SK-N-SH (cell line): ENCODE results near the gene EIPR1. TPM values are rescaled to one million over a fixed set of nuclear protein-coding genes. Genes with fewer than 3 reads are reported as not detected.
A peak's percentile ranks its signal among the peaks of the same experiment; 100 is the strongest.

Source experiments
- CTCF ChIA-PET: fragments of 300-600, 350-600 bp; formaldehyde crosslinking; extraction: SDS; loops from one replicate; lab custom pipeline; 2021; lab: Yijun Ruan, JAX
- POLR2A ChIA-PET: fragments of 350-600 bp; sonication (Branson Sonifier 250); formaldehyde crosslinking; extraction: SDS; loops from one replicate; lab custom pipeline; 2020; ENCODE audit warnings: antibody characterized with exemption, inconsistent platforms; lab: Yijun Ruan, JAX
- DNase-seq: peaks from one replicate; pipeline ENCODE4 v3.0.0; 2012
- H2AFZ ChIP-seq: fragments of 200-600 bp; sonication (generic); 2 replicates; pipeline ENCODE4 v1.8.1; 2016; ENCODE audit warnings: antibody characterized with exemption, mild to moderate bottlenecking, low read depth
- H3F3A ChIP-seq: fragments of 200-600 bp; sonication (generic); replicated peaks from 2 replicates; pipeline ENCODE3; 2016; ENCODE audit warnings: antibody characterized with exemption, mild to moderate bottlenecking; ENCODE audit not compliant: insufficient read depth
- H3K27ac ChIP-seq, 2 experiments: fragments of 200-500 bp in 1 of 2; fragments of 200-600 bp in 1 of 2; sonication (Bioruptor generic) in 1 of 2; sonication (generic), shearing (Covaris generic) in 1 of 2; 2 replicates each; pipeline versions ENCODE4 v1.5.1 to v1.6.1; 2014 to 2016; ENCODE audit warnings: low read depth in 2 of 2, inconsistent platforms in 1 of 2, low read length in 1 of 2, mild to moderate bottlenecking in 1 of 2, mixed read lengths in 1 of 2
- H3K27me3 ChIP-seq: fragments of 200-600 bp; sonication (generic), shearing (Covaris generic); 2 replicates; pipeline ENCODE4 v1.6.1; 2016; ENCODE audit warnings: mixed run types; ENCODE audit not compliant: insufficient read depth
- H3K36me3 ChIP-seq, 2 experiments: fragments of 200-500 bp in 1 of 2; fragments of 200-600 bp in 1 of 2; sonication (Bioruptor generic) in 1 of 2; sonication (generic) in 1 of 2; replicated peaks in 1 of 2; 2 replicates each; pipeline versions ENCODE3 to v1.5.1; 2014 to 2016; ENCODE audit warnings: low read length in 1 of 2, mild to moderate bottlenecking in 1 of 2; ENCODE audit not compliant: insufficient read depth in 2 of 2, control insufficient read depth in 1 of 2
- H3K4me1 ChIP-seq, 2 experiments: fragments of 200-500 bp in 1 of 2; fragments of 200-600 bp in 1 of 2; sonication (Bioruptor generic) in 1 of 2; sonication (generic), shearing (Covaris generic) in 1 of 2; 2 replicates each; pipeline versions ENCODE4 v1.5.1 to v1.6.1; 2014 to 2016; ENCODE audit warnings: low read depth in 1 of 2, low read length in 1 of 2, mixed run types in 1 of 2; ENCODE audit not compliant: insufficient read depth in 2 of 2, control insufficient read depth in 1 of 2
- H3K4me2 ChIP-seq: fragments of 200-600 bp; sonication (generic), shearing (Covaris generic); 2 replicates; pipeline ENCODE4 v1.6.1; 2017; ENCODE audit warnings: mixed run types
- H3K4me3 ChIP-seq, 2 experiments: fragments of 200-500 bp in 1 of 2; fragments of 200-600 bp in 1 of 2; sonication (Bioruptor generic) in 1 of 2; sonication (generic), shearing (Covaris generic) in 1 of 2; 2 replicates each; pipeline versions ENCODE4 v1.5.1 to v1.8.1; 2014 to 2016; ENCODE audit warnings: low read depth in 2 of 2, inconsistent platforms in 1 of 2, low read length in 1 of 2, mild to moderate bottlenecking in 1 of 2, mixed read lengths in 1 of 2, moderate library complexity in 1 of 2
- H3K79me2 ChIP-seq: fragments of 200-600 bp; sonication (generic); 2 replicates; pipeline ENCODE4 v1.8.1; 2017; ENCODE audit warnings: mild to moderate bottlenecking; ENCODE audit not compliant: insufficient read depth
- H3K9ac ChIP-seq: fragments of 200-600 bp; sonication (generic); 2 replicates; pipeline ENCODE4 v1.6.1; 2017; ENCODE audit warnings: mixed run types
- H3K9me2 ChIP-seq: fragments of 200-600 bp; sonication (generic); 2 replicates; pipeline ENCODE4 v1.6.1; 2017; ENCODE audit warnings: mixed run types
- H3K9me3 ChIP-seq: fragments of 200-600 bp; sonication (generic); 2 replicates; pipeline ENCODE4 v1.6.1; 2017; ENCODE audit warnings: mixed run types, mild to moderate bottlenecking, moderate library complexity
- H4K20me1 ChIP-seq: fragments of 200-600 bp; sonication (generic); 2 replicates; pipeline ENCODE4 v1.6.1; 2017; ENCODE audit warnings: mild to moderate bottlenecking, mixed run types; ENCODE audit not compliant: insufficient read depth
- CHD2 ChIP-seq: fragments of 150-350 bp; IDR thresholded peaks from 2 replicates; pipeline ENCODE4 v1.6.1; 2018; ENCODE audit warnings: low read length; ENCODE audit not compliant: partially characterized antibody
- ELF1 ChIP-seq: IDR thresholded peaks from 2 replicates; pipeline ENCODE4 v1.4.0; 2012
- EP300 ChIP-seq, 2 experiments: IDR thresholded peaks; 2 replicates each; pipeline versions ENCODE4 v1.4.0 to v1.6.1; 2012; ENCODE audit warnings: borderline replicate concordance in 1 of 2, low read depth in 1 of 2, low read length in 1 of 2
- FOXJ3 ChIP-seq: sonication (generic); formaldehyde crosslinking; IDR thresholded peaks from 2 replicates; pipeline ENCODE4 v1.5.1; 2020; ENCODE audit warnings: mild to moderate bottlenecking, missing genetic modification reagents
- FOXM1 ChIP-seq: IDR thresholded peaks from 2 replicates; pipeline ENCODE4 v1.4.0; 2012; ENCODE audit warnings: low read depth, mild to moderate bottlenecking
- GABPA ChIP-seq: IDR thresholded peaks from 2 replicates; pipeline ENCODE4 v1.4.0; 2012; ENCODE audit warnings: low read depth, mild to moderate bottlenecking
- GATA2 ChIP-seq: sonication (generic); formaldehyde crosslinking; IDR thresholded peaks from 2 replicates; pipeline ENCODE4 v1.5.0; 2020; ENCODE audit warnings: mild to moderate bottlenecking, missing genetic modification reagents
- MAX ChIP-seq: IDR thresholded peaks from 2 replicates; pipeline ENCODE4 v1.4.0; 2012; ENCODE audit warnings: low read depth
- MEF2A ChIP-seq: IDR thresholded peaks from 2 replicates; pipeline ENCODE4 v1.4.0; 2012; ENCODE audit warnings: low read depth, borderline replicate concordance
- RCOR1 ChIP-seq: fragments of 150-350 bp; IDR thresholded peaks from 2 replicates; pipeline ENCODE4 v1.6.1; 2017; ENCODE audit warnings: antibody characterized with exemption, low read length
- TEAD4 ChIP-seq: IDR thresholded peaks from 2 replicates; pipeline ENCODE4 v1.4.0; 2012; ENCODE audit warnings: mild to moderate bottlenecking, borderline replicate concordance; ENCODE audit not compliant: insufficient read depth
- ZBTB33 ChIP-seq: IDR thresholded peaks from 2 replicates; pipeline ENCODE4 v1.4.0; 2012; ENCODE audit warnings: low read depth, borderline replicate concordance
- WGBS: methylation state at CpG from one replicate; pipeline ENCODE4 v1.1.6; 2017; ENCODE audit warnings: low lambda C conversion rate; 5-methylcytosine and 5-hydroxymethylcytosine counted together
- polyA plus RNA-seq, 3 experiments: library from polyadenylated mRNA; depleted of rRNA; stranded (reverse); fragments of >200 nt; gene quantifications; 2 replicates each; pipeline ENCODE4 v1.2.3, GENCODE V29; 2012

EIPR1 gene
- polyA plus RNA-seq, 1 of the 3 experiments (the other 2 are of a cell fraction) = 85.9 TPM

GRCh38 chr2:3289171-3289515, 88.5 kb downstream of the EIPR1 start:
- Histone ChIP-seq H4K20me1 (peaks cover 12% of the 10 kb centered on the region; the same call in 1 of the 2 replicates), H3F3A (peaks cover 6% of the 10 kb centered on the region), H3K9me2 (no peaks in the 10 kb centered on the region), H3K79me2 (peaks cover 24% of the 10 kb centered on the region; the same call in 1 of the 2 replicates), H3K4me3 (no peak overlapping the region), H3K27ac (peak overlapping the region in 1 of 2 experiments; percentile 69; a peak in 2 of 4 replicates), H3K4me1 (peaks cover 0 to 92% of the 10 kb centered on the region in 2 experiments; a peak in 2 of 4 replicates), H3K27me3 (no peaks in the 10 kb centered on the region), H3K4me2 (no peak overlapping the region), H3K9ac (no peak overlapping the region), H3K36me3 (no peaks in the 10 kb centered on the region), H2AFZ (no peak overlapping the region), H3K9me3 (no peaks in the 10 kb centered on the region)
- TF ChIP-seq FOXJ3 (CRISPR knock-in tag) (no peak), GATA2 (no peak), RCOR1 (no peak), GABPA (no peak), MEF2A (no peak)
- WGBS = 96% methylated on average over 9 of the region's 9 CpGs
- CTCF ChIA-PET = interaction anchor here (0.7 to 2.1 kb wide), 3 partner anchors 11 to 162 kb away, joined by 3 to 6 read pairs (median 4); partner anchors contain the start of gene TRAPPC12
- no peak for DNase-seq
- POLR2A ChIA-PET = interaction anchor here (2.5 kb wide), 1 partner anchor 14 kb away, joined by 7 read pairs; no protein-coding TSS in a partner anchor

- ChIA-PET POLR2A (interaction anchor here (2.5 kb wide), 1 partner anchor 15 kb away, joined by 7 read pairs; no protein-coding TSS in a partner anchor), CTCF (interaction anchor here (0.9 to 3.9 kb wide), 3 partner anchors 14 to 1434 kb away, joined by 3 to 24 read pairs (median 6); no protein-coding TSS in a partner anchor)
- Histone ChIP-seq H2AFZ (no peak overlapping the region), H3K4me1 (peaks cover 0 to 87% of the 10 kb centered on the region in 2 experiments; a peak in 2 of 4 replicates), H4K20me1 (peaks cover 11% of the 10 kb centered on the region; the same call in 1 of the 2 replicates), H3K4me3 (no peak overlapping the region), H3K9ac (no peak overlapping the region), H3F3A (peaks cover 6% of the 10 kb centered on the region), H3K36me3 (no peaks in the 10 kb centered on the region), H3K9me3 (no peaks in the 10 kb centered on the region), H3K79me2 (peaks cover 24% of the 10 kb centered on the region; the same call in 1 of the 2 replicates), H3K4me2 (no peak overlapping the region), H3K27me3 (no peaks in the 10 kb centered on the region), H3K27ac (peak overlapping the region in 1 of 2 experiments; percentile 69; a peak in 2 of 4 replicates), H3K9me2 (no peaks in the 10 kb centered on the region)
- DNase-seq = peak; percentile 74
- WGBS = 91% methylated on average over 16 of the region's 20 CpGs
- TF ChIP-seq FOXJ3 (CRISPR knock-in tag) = 0 out of 2 replicates have a peak, but pooled peaks have one; percentile 38
- TF ChIP-seq CHD2 = no peak
- TF ChIP-seq RCOR1 = no peak
- TF ChIP-seq ZBTB33 = no peak
- 0 out of 4 replicates have a peak, but pooled peaks of 1 of the 2 experiments have one; percentile 8 for TF ChIP-seq EP300 (IDR thresholded peaks at IDR 0.05; ENCODE audit: borderline replicate concordance in 1 of 2, low read depth in 1 of 2, low read length in 1 of 2)
- TF ChIP-seq MAX = no peak
- no peak for TF ChIP-seq FOXM1
- peak; percentile 22; the same call in 1 of the 2 replicates for TF ChIP-seq GATA2
- no peak for TF ChIP-seq ELF1
- TF ChIP-seq TEAD4 = no peak
Observed at GRCh38 chr2:3288470-3289170, 89.0 kb downstream of the EIPR1 start.
